ENCODE measurements around the gene VAT1L. TPM values are rescaled to one million over a fixed set of nuclear protein-coding genes. Genes with fewer than 3 reads are reported as not detected.

VAT1L gene
- total RNA-seq, 1 donor from 2014 or later: not detected

- intact Hi-C loops (cut with micrococcal nuclease): no loop called here
- Mint-ChIP-seq H3K4me3 (no peak overlapping the region), H3K27me3 (ENCODE audit: insufficient read depth) (peaks cover 2% of the 10 kb centered on the region), H3K36me3 (ENCODE audit: low read depth) (no peaks in the 10 kb centered on the region), H3K4me1 (ENCODE audit: low read depth) (no peaks in the 10 kb centered on the region), H3K9me3 (no peaks in the 10 kb centered on the region), H3K27ac (no peak overlapping the region)
- DNase-seq (ENCODE audit: low spot score): no peak
Measured at GRCh38 chr16:77761204-77761603, 27.2 kb upstream of the VAT1L start.

GRCh38 chr16:77762262-77762661 is 26.1 kb upstream of the VAT1L start:
- intact Hi-C loops (cut with micrococcal nuclease): no loop called here
- Mint-ChIP-seq H3K4me1 (ENCODE audit: low read depth) (no peaks in the 10 kb centered on the region), H3K27me3 (ENCODE audit: insufficient read depth) (peaks cover 2% of the 10 kb centered on the region), H3K4me3 (no peak overlapping the region), H3K9me3 (no peaks in the 10 kb centered on the region), H3K36me3 (ENCODE audit: low read depth) (no peaks in the 10 kb centered on the region), H3K27ac (no peak overlapping the region)
- DNase-seq (ENCODE audit: low spot score): no peak

DNA sequence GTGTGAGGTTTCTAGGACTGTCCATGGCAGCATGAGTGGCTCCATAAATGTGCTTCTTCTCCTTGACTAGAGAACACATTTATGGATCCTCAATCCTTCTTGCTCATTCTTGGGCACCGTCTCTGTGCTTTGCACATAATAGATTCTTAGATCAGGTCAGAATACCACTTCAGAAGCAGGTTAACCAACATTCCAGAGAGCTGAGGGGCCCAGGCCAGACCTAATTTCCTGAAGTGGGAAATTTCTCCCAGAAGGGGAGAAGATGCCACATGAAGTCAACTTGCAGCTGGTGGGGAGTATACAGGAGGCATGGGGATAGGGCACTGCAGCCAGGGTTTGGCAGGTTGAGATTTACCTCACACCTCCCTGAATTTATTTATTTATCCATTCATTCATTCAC is 24.4 kb upstream of the VAT1L start:
- intact Hi-C loops (cut with micrococcal nuclease): no loop called here
- Mint-ChIP-seq H3K4me3 (no peak overlapping the region), H3K9me3 (no peaks in the 10 kb centered on the region), H3K36me3 (ENCODE audit: low read depth) (no peaks in the 10 kb centered on the region), H3K27ac (no peak overlapping the region), H3K27me3 (ENCODE audit: insufficient read depth) (no peaks in the 10 kb centered on the region), H3K4me1 (ENCODE audit: low read depth) (no peaks in the 10 kb centered on the region)
- no peak for DNase-seq (ENCODE audit: low spot score)

GRCh38 chr16:77767211-77767610 is 21.2 kb upstream of the VAT1L start:
- Mint-ChIP-seq H3K36me3 (ENCODE audit: low read depth) (no peaks in the 10 kb centered on the region), H3K4me1 (ENCODE audit: low read depth) (no peaks in the 10 kb centered on the region), H3K9me3 (no peaks in the 10 kb centered on the region), H3K27me3 (ENCODE audit: insufficient read depth) (no peaks in the 10 kb centered on the region), H3K4me3 (no peak overlapping the region), H3K27ac (no peak overlapping the region)
- no peak for DNase-seq (ENCODE audit: low spot score)
- intact Hi-C loops (cut with micrococcal nuclease): no loop called here

DNA sequence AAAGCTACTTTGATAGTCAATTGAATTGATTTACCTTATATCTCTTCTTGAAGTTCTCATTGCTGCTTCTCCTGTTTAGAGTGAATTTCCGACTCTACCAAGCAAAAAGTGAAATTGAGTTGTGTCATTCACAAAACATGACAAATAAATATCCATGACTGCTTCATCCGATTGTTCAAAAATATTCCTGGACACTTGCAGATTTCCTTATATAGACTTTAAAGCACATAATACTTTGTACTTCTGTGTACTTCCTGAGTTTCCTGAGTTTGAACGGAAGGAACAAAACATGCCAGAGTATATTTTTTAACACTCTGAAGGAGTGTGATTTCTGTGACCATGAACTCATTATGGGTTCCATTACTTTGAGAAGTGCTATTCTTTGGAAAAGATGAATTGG is 20.5 kb upstream of the VAT1L start:
- Mint-ChIP-seq H3K4me3 (no peak overlapping the region), H3K27me3 (ENCODE audit: insufficient read depth) (no peaks in the 10 kb centered on the region), H3K4me1 (ENCODE audit: low read depth) (no peaks in the 10 kb centered on the region), H3K36me3 (ENCODE audit: low read depth) (no peaks in the 10 kb centered on the region), H3K27ac (no peak overlapping the region), H3K9me3 (no peaks in the 10 kb centered on the region)
- intact Hi-C loops (cut with micrococcal nuclease): no loop called here
- DNase-seq (ENCODE audit: low spot score): no peak

DNA sequence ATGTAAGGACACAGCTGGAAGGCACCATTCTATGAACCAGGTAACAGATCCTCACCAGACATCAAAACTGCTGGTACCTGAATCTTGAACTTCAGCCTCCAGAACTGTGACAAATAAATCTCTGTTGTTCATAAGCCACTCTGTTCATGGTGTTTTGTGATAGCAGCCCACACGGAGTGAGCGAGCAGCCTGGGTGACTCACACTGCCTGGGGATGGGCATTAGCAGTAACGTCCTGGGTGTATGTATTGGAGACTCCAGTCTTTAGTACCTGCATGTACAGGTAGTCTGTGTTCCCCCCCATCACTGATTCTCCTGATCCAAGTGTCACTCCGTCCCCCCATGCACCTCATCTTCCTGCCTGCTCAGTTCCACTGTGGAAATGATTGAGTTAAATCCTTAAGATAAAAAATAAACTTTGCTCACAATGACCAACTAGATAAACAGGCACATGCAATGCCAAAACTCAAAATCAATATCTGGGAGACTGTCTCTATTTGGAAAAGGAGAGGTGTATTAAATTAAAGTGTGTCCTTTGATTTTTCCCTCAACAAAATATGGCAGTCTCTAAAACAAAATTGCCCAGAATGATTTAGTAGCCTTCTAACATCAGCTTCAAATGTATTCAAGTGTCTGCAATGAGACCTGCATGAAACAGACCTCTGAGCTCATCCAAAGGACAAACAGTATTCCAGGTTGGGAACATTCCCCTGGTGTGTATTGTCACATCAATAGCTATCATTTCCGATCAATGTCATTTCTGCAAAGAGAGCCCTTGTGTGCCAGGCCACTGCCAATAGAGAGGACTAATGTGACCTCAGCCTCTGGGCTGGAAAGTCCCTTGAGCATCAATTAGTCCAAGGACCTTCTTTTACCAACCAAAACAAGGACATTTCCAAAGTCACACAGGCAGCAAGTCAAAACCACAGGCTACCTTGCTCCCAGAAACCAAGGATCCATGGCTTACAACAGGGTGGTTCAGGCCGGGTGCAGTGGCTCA is 12.2 kb upstream of the VAT1L start:
- intact Hi-C loops (cut with micrococcal nuclease): no loop called here

DNA sequence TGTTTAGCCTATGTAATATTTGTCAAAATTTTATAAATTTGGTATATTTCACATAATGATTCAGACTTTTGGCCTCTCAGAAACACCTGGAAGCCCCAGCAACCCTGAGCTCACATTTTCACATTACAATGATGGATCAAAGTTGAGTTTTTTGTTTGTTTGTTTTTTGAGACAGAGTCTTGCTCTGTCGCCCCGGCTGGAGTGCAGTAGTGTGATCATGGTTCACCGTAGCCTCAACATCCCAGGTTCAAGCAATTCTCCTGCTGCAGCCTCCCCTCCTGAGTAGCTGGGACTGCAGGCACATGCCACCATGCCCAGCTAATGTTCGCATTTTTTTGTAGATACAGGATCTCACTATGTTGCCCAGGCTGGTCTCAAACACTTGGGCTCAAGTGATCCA is 10.6 kb upstream of the VAT1L start:
- intact Hi-C loops (cut with micrococcal nuclease): no loop called here
- Mint-ChIP-seq H3K4me1 (ENCODE audit: low read depth) (no peaks in the 10 kb centered on the region), H3K27me3 (ENCODE audit: insufficient read depth) (no peaks in the 10 kb centered on the region)

More for the DNA sequence above, 12.2 kb upstream of the VAT1L start:
- no peaks in the 10 kb centered on the region for H3K27me3 Mint-ChIP-seq (ENCODE audit: insufficient read depth)
- H3K9me3 Mint-ChIP-seq: no peaks in the 10 kb centered on the region
- DNase-seq (ENCODE audit: low spot score): no peak
- no peak overlapping the region for H3K4me3 Mint-ChIP-seq
- no peaks in the 10 kb centered on the region for H3K36me3 Mint-ChIP-seq (ENCODE audit: low read depth)
- no peak overlapping the region for H3K27ac Mint-ChIP-seq
- H3K4me1 Mint-ChIP-seq (ENCODE audit: low read depth): no peaks in the 10 kb centered on the region

GRCh38 chr16:77780378-77780837 is 8.0 kb upstream of the VAT1L start:
- no peak overlapping the region for H3K4me3 Mint-ChIP-seq
- no peaks in the 10 kb centered on the region for H3K9me3 Mint-ChIP-seq
- intact Hi-C loops (cut with micrococcal nuclease): loop anchor here (10.0 kb wide), 1 partner anchor 194 kb away; no protein-coding TSS in a partner anchor

More for the DNA sequence above, 10.6 kb upstream of the VAT1L start:
- H3K4me3 Mint-ChIP-seq: no peak overlapping the region
- H3K9me3 Mint-ChIP-seq: no peaks in the 10 kb centered on the region
- no peaks in the 10 kb centered on the region for H3K36me3 Mint-ChIP-seq (ENCODE audit: low read depth)
- no peak for DNase-seq (ENCODE audit: low spot score)
- H3K27ac Mint-ChIP-seq: no peak overlapping the region

DNA sequence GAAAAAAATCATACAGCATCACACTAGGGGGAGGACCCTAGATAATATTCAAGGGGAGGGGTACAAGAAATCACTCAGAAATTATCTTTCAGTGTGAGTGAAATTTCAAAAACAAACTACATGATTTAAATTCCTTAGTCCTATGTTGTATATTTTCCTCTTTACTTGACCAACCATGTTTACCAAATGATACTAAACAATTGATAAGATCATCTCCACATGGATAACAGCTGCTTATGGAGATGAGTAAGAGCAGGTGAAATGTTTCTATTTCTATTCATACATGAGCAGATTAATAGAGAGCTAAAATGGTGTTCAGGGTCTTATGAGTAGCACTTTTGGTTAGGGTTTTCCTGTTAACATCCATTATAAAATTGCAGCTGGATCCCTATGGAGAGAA is 7.3 kb upstream of the VAT1L start:
- no peak overlapping the region for H3K4me3 Mint-ChIP-seq
- intact Hi-C loops (cut with micrococcal nuclease): loop anchor here (10.0 kb wide), 1 partner anchor 194 kb away; no protein-coding TSS in a partner anchor

More at GRCh38 chr16:77780378-77780837, 8.0 kb upstream of the VAT1L start:
- no peak for DNase-seq (ENCODE audit: low spot score)
- no peaks in the 10 kb centered on the region for H3K27me3 Mint-ChIP-seq (ENCODE audit: insufficient read depth)
- H3K36me3 Mint-ChIP-seq (ENCODE audit: low read depth): no peaks in the 10 kb centered on the region
- no peak overlapping the region for H3K27ac Mint-ChIP-seq
- no peaks in the 10 kb centered on the region for H3K4me1 Mint-ChIP-seq (ENCODE audit: low read depth)

DNA sequence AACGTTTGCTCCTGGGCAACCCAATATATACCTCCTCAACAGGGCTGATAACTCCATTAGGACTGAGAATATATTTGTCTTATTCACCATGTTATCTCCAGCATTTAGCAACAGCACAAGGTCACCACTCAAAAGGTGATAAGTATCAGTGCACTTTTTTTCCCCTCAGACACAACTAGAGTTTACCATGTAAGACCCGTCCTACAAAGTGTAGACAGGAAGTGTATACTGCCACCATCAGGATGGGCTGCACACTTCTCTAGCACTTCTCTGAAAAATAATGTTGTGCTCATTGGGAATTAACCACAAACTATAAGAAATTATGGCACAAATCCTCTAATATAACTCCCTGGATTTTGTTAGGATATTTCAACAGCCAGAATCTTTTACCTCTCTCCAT is 5.7 kb upstream of the VAT1L start:
- H3K4me3 Mint-ChIP-seq: no peak overlapping the region
- no peak overlapping the region for H3K27ac Mint-ChIP-seq
- DNase-seq (ENCODE audit: low spot score): no peak
- peaks cover 13% of the 10 kb centered on the region for H3K27me3 Mint-ChIP-seq (ENCODE audit: insufficient read depth)
- H3K9me3 Mint-ChIP-seq: no peaks in the 10 kb centered on the region
- no peaks in the 10 kb centered on the region for H3K4me1 Mint-ChIP-seq (ENCODE audit: low read depth)
- intact Hi-C loops (cut with micrococcal nuclease): loop anchor here (1.0 to 10.0 kb wide), 3 partner anchors 60 to 192 kb away; partner anchors contain the start of gene NUDT7
- no peaks in the 10 kb centered on the region for H3K36me3 Mint-ChIP-seq (ENCODE audit: low read depth)

More for the DNA sequence above, 7.3 kb upstream of the VAT1L start:
- Mint-ChIP-seq H3K36me3 (ENCODE audit: low read depth) (no peaks in the 10 kb centered on the region), H3K9me3 (no peaks in the 10 kb centered on the region), H3K27me3 (ENCODE audit: insufficient read depth) (no peaks in the 10 kb centered on the region), H3K27ac (no peak overlapping the region), H3K4me1 (ENCODE audit: low read depth) (no peaks in the 10 kb centered on the region)
- no peak for DNase-seq (ENCODE audit: low spot score)

- no peak for DNase-seq (ENCODE audit: low spot score)
- Mint-ChIP-seq H3K4me1 (ENCODE audit: low read depth) (peaks cover 6% of the 10 kb centered on the region), H3K27me3 (ENCODE audit: insufficient read depth) (peaks cover 28% of the 10 kb centered on the region), H3K36me3 (ENCODE audit: low read depth) (no peaks in the 10 kb centered on the region), H3K4me3 (no peak overlapping the region), H3K9me3 (no peaks in the 10 kb centered on the region), H3K27ac (no peak overlapping the region)
- intact Hi-C loops (cut with micrococcal nuclease): loop anchor here (10.0 kb wide), 1 partner anchor 190 kb away; no protein-coding TSS in a partner anchor
Measured at GRCh38 chr16:77784441-77785372, 3.7 kb upstream of the VAT1L start.

DNA sequence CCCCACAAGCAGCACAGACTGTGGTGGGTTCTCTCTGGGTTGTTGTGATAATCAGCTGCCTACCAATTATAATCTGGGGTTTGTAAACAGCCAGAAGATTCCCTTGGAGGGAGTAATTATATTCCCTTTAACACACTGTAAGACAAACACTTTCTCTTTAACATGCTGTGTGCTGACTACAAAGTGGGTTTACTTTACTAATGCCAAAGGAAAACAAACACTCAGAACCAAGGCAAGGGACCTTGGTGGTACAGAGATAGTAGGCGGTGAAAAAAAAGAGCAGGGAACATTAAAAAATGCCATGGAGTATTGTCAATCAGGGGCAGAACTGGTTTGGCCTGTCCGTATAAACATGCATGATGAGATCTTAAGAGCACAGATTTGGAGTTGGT is 3.0 kb upstream of the VAT1L start:
- Mint-ChIP-seq H3K9me3 (no peaks in the 10 kb centered on the region), H3K27ac (no peak overlapping the region), H3K27me3 (ENCODE audit: insufficient read depth) (peaks cover 34% of the 10 kb centered on the region), H3K4me3 (no peak overlapping the region), H3K4me1 (ENCODE audit: low read depth) (peaks cover 6% of the 10 kb centered on the region), H3K36me3 (ENCODE audit: low read depth) (no peaks in the 10 kb centered on the region)
- no peak for DNase-seq (ENCODE audit: low spot score)
- intact Hi-C loops (cut with micrococcal nuclease): loop anchor here (10.0 kb wide), 1 partner anchor 189 kb away; no protein-coding TSS in a partner anchor

Measured in activated T-helper 1 cell treated with anti-CD3 and anti-CD28 coated beads, Interleukin-12 subunit alpha, Interleukin-12 subunit beta, Interleukin-2, Interleukin-4 antibody, amounts not matched to agents 30 ng/mL and 10 ng/mL and 1 ng/mL, durations not matched to agents 14 hours and 24 hours and 36 hours (primary cell).